Muscle of arm (tissue), 12 donors: Measurements from ENCODE around the gene GPC6. TPM values are rescaled to one million over a fixed set of nuclear protein-coding genes. Genes with fewer than 3 reads are reported as not detected.

Source experiments
- DNase-seq: peaks from one replicate; pipeline ENCODE4 v3.0.0-alpha.2; 2013
- polyA plus RNA-seq, 12 donors: library from polyadenylated mRNA; unstranded; fragments of 120-200 nt; gene quantifications; one replicate each; pipeline ENCODE4 v1.2.1, GENCODE V29; 2013; ENCODE audit not compliant: insufficient read length in 12 of 12

The GPC6 gene
- polyA plus RNA-seq, 12 donors, result 11.5 to 24.7 (median 15.3) TPM; not detected in 1

- no peak for DNase-seq
These were observed 1174.3 kb downstream of the GPC6 start for GRCh38 chr13:94400874-94401273.

GRCh38 chr13:94408314-94409036 is 1181.9 kb downstream of the GPC6 start:
- DNase-seq, result no peak

DNA sequence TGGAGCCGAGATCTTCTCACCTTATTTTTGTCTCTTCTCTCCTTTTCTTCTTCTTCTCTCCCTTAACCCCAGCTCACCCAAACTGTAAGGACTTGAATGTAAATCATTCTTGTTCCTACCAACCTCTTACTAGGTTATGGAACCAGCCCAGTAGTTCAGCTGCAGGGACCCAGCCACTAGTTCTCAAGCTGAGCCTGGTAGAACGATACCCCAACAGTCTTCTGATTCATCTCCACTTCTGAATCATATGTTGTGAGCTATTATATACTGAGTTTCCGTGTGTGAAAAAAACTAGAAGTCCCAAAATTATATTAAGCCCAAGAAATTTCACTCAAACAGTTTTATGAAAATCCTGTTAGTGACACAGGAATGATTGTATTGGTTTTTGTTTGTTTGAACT is 1185.1 kb downstream of the GPC6 start:
- no peak for DNase-seq

DNA sequence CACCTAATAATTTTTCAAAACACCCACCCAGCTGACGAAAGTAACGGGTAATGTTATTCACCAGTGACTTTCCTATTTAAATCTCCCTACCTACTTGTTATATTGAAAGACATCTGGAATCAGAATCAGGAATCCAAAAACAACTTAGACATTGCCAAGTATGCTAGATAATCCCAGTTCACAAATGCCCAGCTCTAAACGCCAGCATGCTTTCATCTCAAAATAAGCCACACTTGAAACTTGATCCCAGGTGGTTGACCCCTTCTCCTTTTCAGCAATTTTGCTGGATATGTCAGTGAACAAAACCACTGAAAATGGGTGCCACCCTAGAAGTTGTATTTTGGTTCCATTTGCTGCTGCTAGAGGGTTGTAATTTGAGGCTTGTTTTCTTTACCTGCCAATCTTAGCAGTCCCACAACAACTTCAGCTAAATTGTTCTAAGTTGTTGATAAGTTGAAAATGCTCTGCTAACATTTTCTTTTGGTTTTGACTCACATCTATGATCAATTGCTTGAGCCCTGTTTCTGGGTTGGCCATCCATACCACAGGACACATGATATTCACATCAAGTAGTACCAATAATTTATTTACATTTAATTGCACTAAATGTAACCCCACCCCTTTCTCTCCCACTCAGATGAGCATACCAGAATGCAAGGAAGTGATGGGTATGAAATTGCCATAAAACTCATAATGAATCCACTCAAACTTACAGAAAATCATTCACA is 1186.4 kb downstream of the GPC6 start:
- no peak for DNase-seq

GRCh38 chr13:94413598-94413944 is 1187.0 kb downstream of the GPC6 start:
- no peak for DNase-seq

DNA sequence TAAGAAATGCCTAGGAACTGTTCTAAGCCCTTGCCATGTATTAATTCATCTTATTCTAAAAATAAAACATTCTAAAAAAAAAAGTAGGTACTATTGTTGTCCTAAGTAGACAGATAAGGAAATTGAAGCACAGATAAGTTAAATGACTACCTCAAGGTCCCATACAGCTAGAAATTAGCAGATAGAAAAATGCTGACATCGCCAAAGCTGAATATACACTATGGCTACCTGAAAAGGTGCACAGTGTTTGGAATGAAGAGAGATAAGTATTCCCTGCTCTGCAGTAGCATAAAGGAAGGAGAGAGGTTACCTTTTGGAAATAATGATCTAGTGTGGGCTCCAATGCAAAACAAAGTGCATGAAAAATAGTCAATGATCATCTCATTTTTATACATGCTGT is 1187.5 kb downstream of the GPC6 start:
- no peak for DNase-seq

GRCh38 chr13:94414708-94415107 is 1188.1 kb downstream of the GPC6 start:
- no peak for DNase-seq

DNA sequence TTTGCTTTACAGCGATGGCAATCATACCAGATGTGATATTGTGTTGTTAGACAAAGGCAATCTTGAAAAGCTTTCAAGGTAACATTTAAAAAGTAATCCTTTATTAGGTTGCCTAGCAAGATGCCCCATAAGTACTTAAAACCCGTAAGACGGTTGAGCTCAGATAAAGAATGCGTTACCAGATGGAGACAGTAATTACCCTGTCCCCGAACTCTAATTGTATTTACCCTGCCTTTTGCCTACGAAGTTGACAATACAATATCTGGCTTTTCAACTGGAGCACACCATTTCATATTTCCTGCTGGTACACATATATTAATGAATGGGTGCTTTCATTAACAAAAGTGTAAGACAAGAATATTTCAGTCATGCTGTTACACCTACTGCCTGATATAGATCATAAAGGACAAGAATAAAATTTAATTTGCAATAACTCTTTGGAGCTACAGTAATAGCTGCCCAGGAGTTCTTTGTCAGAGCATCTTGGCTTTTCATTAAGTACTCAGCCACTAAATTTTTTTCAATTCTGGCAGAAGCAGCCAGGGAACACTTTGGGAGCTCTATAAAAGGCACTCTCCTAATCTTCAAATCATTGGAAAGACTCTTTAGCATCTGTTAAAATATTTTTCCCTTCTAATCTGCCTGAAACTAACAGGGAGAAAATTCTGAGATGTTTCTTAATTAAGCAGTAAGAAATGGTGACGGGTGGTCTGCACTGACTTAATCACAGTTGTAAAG is 1189.1 kb downstream of the GPC6 start:
- DNase-seq, result no peak

DNA sequence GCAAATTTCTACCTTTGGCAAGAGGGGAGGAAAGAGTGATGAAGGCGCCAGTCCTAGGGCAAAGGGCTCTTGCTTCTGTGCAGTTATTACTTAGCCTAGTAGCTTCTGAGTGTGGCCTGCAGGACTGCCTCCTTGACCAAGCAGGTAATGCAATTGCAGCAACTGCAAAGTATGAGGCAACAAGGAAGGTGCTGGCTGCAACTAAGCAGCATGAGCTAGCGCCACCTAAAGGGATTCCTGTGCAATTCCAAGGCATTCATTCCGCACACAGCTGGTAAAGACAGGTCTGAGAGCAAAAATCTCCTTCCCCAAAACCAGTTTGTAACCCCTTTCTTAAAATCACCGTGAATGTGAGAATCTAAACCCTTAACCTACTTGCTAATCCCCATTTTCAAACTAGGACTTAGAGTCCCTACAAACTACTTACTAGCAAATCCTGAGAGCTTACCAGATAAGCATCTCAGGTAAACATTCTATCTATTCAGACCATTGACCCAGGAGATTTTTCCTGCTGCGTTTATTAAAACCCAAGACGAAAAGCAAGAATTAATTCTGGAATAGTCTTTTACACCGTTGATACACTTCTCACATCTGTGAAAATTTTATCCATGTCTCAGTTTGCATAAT is 1190.0 kb downstream of the GPC6 start:
- DNase-seq, result no peak

DNA sequence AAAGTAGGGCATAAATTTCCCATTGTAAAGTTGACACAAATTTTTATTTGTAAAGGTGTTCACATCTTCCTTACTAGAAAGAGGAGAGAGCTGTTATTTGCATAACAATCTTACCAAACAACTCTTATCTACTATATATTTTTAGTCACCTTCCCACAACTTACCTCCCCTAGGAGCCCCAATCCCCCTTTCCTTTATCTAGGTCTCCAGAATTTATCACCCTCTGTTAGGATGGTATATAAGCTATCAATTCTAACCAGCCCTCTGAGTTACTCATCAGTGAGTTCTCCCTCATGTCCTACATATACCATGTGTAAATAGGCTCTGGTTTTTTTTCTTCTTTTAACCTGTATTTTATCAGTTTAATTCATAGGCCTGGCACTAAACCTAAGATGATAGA is 1190.7 kb downstream of the GPC6 start:
- no peak for DNase-seq

- no peak for DNase-seq
These were observed 1192.8 kb downstream of the GPC6 start for GRCh38 chr13:94419304-94419924.

DNA sequence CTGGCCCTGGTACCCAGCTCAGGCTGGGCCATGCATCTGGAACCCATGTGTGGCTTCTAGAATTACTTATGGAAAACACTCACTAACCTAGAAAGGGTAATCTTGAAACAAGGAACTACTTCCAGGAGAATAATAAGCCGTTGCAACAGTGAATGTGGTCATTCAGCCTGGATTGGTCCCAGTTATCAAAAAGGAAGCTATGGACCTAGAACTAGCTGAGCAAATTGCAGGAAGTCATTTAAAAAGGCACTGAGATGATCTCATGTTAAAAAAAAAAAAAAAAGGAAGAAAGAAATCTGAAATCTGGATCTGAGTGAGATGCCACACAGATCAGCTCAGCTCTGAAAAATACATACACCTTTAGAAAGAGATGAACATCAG is 1193.3 kb downstream of the GPC6 start:
- no peak for DNase-seq

DNA sequence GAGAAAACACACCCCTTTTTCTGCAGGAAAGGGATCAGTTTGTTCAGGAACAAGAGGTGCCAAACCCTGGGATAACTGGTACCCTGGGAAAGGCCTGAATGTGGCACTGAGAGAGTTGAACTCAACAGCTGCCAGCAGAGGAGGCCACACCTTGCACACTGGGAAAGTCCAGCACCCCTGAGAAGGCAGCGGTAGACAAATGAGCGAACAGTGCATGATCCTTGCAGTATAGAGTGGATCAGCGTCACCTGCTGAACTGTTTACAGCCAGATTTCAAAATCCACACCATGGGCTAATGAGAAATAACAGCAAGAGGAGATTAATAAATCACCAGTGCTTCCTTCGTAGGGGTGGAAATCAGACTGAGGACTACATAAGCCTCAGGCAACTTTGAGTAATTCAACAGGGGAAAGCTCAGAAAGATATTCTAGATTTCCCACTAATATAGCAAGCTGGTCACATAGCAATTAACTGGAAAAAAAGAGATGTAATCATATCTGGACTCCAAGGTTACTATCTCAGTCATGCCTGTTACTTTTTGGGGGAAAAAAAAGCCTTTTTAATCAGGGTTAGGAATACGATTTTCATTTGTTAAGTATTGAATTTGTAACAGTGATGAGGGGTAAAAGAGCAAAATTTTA is 1200.8 kb downstream of the GPC6 start:
- no peak for DNase-seq

- DNase-seq, result no peak
These were observed 1205.0 kb downstream of the GPC6 start for GRCh38 chr13:94431574-94431973.

DNA sequence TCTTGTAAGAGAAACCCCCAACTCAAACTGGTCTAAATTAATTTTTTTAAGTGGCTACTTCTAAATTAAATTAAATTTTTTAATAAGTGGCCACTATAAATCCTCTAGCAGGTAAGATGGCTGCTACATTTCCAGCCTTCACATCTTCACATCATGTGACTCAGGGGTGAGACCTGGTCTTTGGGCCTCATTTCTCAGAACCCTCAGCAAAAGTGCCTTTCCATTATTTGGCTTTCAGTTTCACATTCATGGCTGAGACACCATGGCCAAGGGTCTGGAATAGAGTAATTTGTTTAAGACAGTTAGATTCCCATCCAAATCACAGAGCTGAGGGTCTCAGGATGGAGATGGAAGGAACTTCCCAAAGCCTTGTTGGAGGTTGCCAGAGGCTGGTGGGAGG is 1205.4 kb downstream of the GPC6 start:
- DNase-seq, result no peak

DNA sequence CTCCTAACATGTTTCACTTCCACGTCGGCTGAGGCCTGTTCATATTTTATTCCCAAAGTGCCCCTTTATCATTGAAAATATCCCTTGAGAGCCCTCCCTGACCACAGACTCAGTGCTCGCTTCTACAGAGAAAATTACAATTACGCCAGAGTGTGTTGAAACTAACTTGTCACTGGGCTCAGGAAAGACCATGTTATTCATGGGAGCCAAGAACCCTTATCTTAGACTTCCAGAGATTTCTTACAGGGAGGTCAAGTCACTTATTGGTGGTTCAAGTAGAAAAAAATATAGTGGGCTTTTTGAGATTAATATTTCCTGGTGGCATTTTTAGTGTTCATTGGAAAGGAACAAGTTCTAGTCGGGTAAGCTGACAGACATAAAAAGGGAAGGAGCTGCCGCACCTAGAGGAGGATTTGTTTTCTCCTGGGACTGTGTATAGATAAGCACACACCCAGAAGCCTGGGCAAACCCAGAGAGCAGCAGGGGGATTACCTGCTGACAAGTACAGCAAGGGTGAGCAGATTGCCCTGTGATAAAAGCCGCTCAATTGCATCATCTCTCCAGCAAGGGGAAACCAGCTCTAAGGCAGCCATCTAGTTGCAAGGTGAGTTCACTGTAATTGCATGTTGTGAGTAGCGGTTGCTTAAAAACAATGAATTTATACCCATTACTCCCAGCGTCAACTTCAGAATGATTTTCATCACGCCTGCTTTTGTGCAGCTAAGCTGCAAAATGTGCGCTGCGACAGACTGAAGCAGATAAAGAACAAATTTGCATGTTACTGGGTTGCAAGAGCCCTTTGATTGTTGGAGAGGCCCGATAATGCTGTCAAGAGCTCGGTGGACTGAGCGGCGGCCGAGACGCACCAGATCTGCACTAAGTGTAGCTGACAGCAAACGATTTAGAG is 1206.7 kb downstream of the GPC6 start:
- no peak for DNase-seq

DNA sequence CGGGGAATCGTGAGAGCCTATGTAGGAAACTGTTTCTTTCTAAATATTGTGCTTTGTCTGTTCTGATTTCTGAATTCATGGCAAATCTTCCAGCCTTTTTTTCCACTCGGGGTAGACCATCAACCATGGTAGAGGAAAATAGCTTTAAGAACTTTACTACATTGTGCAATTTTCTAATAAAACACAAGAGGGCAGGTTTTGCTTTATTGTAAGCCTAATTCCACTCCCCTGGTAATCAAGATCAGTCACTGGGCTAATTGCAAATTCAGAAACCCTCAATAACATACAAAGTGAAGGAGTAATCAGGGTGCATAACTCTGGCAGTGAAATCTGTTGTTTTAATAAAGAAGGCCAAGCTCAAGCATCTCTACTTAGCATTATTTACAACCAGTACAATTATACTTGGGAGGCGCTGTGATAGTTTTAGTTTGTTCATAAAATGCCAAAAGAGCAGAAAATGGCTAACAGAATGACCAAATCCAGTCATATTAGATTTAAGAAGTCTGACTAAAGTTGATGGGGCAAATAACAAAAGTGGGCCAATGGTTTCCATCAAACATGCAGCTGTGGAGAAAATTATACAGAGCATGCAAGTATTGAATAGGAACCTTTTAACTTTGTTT is 1209.1 kb downstream of the GPC6 start:
- DNase-seq, result peak; percentile 39

DNA sequence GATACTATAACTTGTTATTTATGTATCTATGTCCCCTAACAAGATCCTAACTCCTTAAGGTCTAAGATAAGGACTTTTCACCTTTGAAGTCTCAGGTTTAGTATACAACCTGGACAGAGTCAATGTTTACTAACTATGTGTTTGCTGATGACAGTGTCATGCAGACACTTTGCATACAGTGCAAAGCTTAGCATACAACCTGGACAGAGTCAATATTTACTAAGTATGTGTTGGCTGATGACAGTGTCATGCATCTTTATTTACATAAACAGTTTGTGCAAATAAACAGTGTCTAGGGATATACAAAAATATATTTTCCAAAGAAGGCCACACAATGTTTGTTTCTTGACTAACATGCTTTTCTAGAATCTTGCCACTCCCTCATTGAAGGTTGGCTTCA is 1218.2 kb downstream of the GPC6 start:
- DNase-seq, result no peak

- DNase-seq, result no peak
These were observed 1227.7 kb downstream of the GPC6 start for GRCh38 chr13:94454334-94454733.

GRCh38 chr13:94454906-94455305 is 1228.3 kb downstream of the GPC6 start:
- no peak for DNase-seq
